Panc1 (cell line): ENCODE results near the gene RPS24.

Source experiments
- POLR2AphosphoS5 ChIP-seq: IDR thresholded peaks from 2 replicates; pipeline ENCODE4 v1.6.1; 2012; ENCODE audit warnings: mild to moderate bottlenecking, low read depth, low read length, moderate library complexity
- SIN3A ChIP-seq: IDR thresholded peaks from 2 replicates; pipeline ENCODE4 v1.6.1; 2012; ENCODE audit warnings: low read depth, mild to moderate bottlenecking, low read length, moderate library complexity, borderline replicate concordance; ENCODE audit not compliant: insufficient read depth
- TF ChIP-seq, protein P1 (sequence below): fragments of 450-650 bp; IDR thresholded peaks from 2 replicates; pipeline ENCODE4 v1.5.1; 2017; ENCODE audit warnings: mild to moderate bottlenecking

DNA sequence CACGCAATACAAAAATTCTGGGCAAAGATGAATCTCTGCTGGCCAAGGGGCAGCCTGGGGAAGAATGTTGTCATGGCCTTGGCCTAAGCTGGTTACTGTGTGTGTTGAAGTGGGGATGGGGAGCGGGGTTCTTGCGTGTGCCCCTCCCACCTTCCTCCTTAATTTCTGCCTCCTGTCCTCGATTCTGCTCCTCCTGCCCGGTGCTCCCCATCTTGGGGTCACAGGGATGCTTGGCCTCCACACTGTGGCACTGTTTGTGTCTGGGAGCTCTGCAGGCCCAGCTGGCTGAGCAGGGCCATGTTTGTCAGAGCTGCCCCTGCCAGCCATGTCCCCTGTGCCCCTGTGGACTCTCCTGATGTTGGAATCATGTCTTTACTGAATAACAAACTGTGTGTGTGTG is 37.1 kb downstream of the RPS24 start:
- TF ChIP-seq, protein P1, sequence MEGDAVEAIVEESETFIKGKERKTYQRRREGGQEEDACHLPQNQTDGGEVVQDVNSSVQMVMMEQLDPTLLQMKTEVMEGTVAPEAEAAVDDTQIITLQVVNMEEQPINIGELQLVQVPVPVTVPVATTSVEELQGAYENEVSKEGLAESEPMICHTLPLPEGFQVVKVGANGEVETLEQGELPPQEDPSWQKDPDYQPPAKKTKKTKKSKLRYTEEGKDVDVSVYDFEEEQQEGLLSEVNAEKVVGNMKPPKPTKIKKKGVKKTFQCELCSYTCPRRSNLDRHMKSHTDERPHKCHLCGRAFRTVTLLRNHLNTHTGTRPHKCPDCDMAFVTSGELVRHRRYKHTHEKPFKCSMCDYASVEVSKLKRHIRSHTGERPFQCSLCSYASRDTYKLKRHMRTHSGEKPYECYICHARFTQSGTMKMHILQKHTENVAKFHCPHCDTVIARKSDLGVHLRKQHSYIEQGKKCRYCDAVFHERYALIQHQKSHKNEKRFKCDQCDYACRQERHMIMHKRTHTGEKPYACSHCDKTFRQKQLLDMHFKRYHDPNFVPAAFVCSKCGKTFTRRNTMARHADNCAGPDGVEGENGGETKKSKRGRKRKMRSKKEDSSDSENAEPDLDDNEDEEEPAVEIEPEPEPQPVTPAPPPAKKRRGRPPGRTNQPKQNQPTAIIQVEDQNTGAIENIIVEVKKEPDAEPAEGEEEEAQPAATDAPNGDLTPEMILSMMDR, result no peak
- TF ChIP-seq SIN3A, result no peak
- TF ChIP-seq POLR2AphosphoS5, result no peak
